Measurements from ENCODE around the gene TSPAN6.

TSPAN6 gene

GRCh38 chrX:100658941-100659381, 22.4 kb upstream of the TSPAN6 start:
- CTCF ChIA-PET = interaction anchor here (0.6 to 2.1 kb wide), 2 partner anchors 12 to 109 kb away, joined by 4 to 10 read pairs; no protein-coding TSS in a partner anchor

GRCh38 chrX:100654261-100654660, 17.7 kb upstream of the TSPAN6 start:
- no peak overlapping the region for H3K27ac ChIP-seq (ENCODE audit: extremely low read depth, low read depth, low read length)
- CTCF ChIA-PET = interaction anchor here (0.8 to 5.8 kb wide), 13 partner anchors 9 to 114 kb away, joined by 3 to 25 read pairs (median 5); partner anchors contain the start of genes SRPX2 and TSPAN6
- H3K9me3 ChIP-seq (ENCODE audit: control insufficient read depth, insufficient read depth, low read depth, low read length) = no peaks in the 10 kb centered on the region
- POLR2A ChIA-PET = no interaction called here
- TF ChIP-seq ZNF266 (tag by site-specific recombination; IDR thresholded peaks at IDR 0.05; ENCODE audit: low read depth) (no peak), ZSCAN18 (tag by site-specific recombination; IDR thresholded peaks at IDR 0.05) (no peak), ATF2 (tag by site-specific recombination; IDR thresholded peaks at IDR 0.05; ENCODE audit: low read depth) (no peak), HOXD13 (CRISPR knock-in tag; IDR thresholded peaks at IDR 0.05; ENCODE audit: borderline replicate concordance) (no peak), ZSCAN16 (tag by site-specific recombination; IDR thresholded peaks at IDR 0.05) (no peak), ZNF701 (tag by site-specific recombination; IDR thresholded peaks at IDR 0.05) (no peak), ZNF776 (tag by site-specific recombination; IDR thresholded peaks at IDR 0.05; ENCODE audit: borderline replicate concordance) (no peak), ZNF580 (tag by site-specific recombination; IDR thresholded peaks at IDR 0.05) (no peak), ZNF830 (tag by site-specific recombination; IDR thresholded peaks at IDR 0.05; ENCODE audit: low read depth) (no peak), ZNF132 (tag by site-specific recombination; IDR thresholded peaks at IDR 0.05; ENCODE audit: borderline replicate concordance) (no peak), ZNF747 (tag by site-specific recombination; IDR thresholded peaks at IDR 0.05) (no peak), BCL11B (tag by site-specific recombination; IDR thresholded peaks at IDR 0.05; ENCODE audit: low read depth) (no peak), ZNF280C (tag by site-specific recombination; IDR thresholded peaks at IDR 0.05) (no peak)
- no peaks in the 10 kb centered on the region for H3K4me1 ChIP-seq (ENCODE audit: control insufficient read depth, insufficient read depth, low read length)
- no peak overlapping the region for H3K4me3 ChIP-seq (ENCODE audit: low read depth, low read length)
- peaks cover 0 to 3% of the 10 kb centered on the region in 2 experiments; a peak in 1 of 3 replicates for H3K36me3 ChIP-seq (ENCODE audit: control insufficient read depth in 2 of 2, insufficient read depth in 1 of 2, low read length in 2 of 2)

More at GRCh38 chrX:100658941-100659381, 22.4 kb upstream of the TSPAN6 start:
- H3K27ac ChIP-seq (ENCODE audit: extremely low read depth, low read depth, low read length) = no peak overlapping the region
- no peak overlapping the region for H3K4me3 ChIP-seq (ENCODE audit: low read depth, low read length)
- peaks cover 0 to 6% of the 10 kb centered on the region in 2 experiments; a peak in 1 of 3 replicates for H3K36me3 ChIP-seq (ENCODE audit: control insufficient read depth in 2 of 2, insufficient read depth in 1 of 2, low read length in 2 of 2)
- POLR2A ChIA-PET = no interaction called here
- H3K9me3 ChIP-seq (ENCODE audit: control insufficient read depth, insufficient read depth, low read depth, low read length) = no peaks in the 10 kb centered on the region
- H3K4me1 ChIP-seq (ENCODE audit: control insufficient read depth, insufficient read depth, low read length) = no peaks in the 10 kb centered on the region
- TF ChIP-seq ZSCAN16 (tag by site-specific recombination; IDR thresholded peaks at IDR 0.05) (no peak), ZNF324 (tag by site-specific recombination; IDR thresholded peaks at IDR 0.05) (no peak), SCRT1 (tag by site-specific recombination; IDR thresholded peaks at IDR 0.05; ENCODE audit: borderline replicate concordance) (no peak), KLF16 (tag by site-specific recombination; IDR thresholded peaks at IDR 0.05) (no peak), ZNF549 (tag by site-specific recombination; IDR thresholded peaks at IDR 0.05) (no peak), ZNF146 (tag by site-specific recombination; IDR thresholded peaks at IDR 0.05) (no peak), EGR2 (tag by site-specific recombination; IDR thresholded peaks at IDR 0.05; ENCODE audit: low read depth) (no peak), ZNF449 (tag by site-specific recombination; IDR thresholded peaks at IDR 0.05) (no peak)

Data from HEK293 (cell line).